Ishikawa (cell line): Measurements from ENCODE around the gene SERPINB6.

ENCODE experiments used
- CEBPB ChIP-seq: IDR thresholded peaks from 2 replicates; pipeline ENCODE4 v1.6.1; 2012
- CREB1 ChIP-seq: IDR thresholded peaks from 2 replicates; pipeline ENCODE4 v1.6.1; 2012; ENCODE audit warnings: low read depth
- EGR1 ChIP-seq: IDR thresholded peaks from 2 replicates; pipeline ENCODE4 v1.6.1; 2012
- EP300 ChIP-seq: IDR thresholded peaks from 2 replicates; pipeline ENCODE4 v1.6.1; 2012; ENCODE audit warnings: borderline replicate concordance
- FOXM1 ChIP-seq: IDR thresholded peaks from 2 replicates; pipeline ENCODE4 v1.6.1; 2012; ENCODE audit warnings: low read depth, borderline replicate concordance
- NFIC ChIP-seq: IDR thresholded peaks from 2 replicates; pipeline ENCODE4 v1.6.1; 2012
- RAD21 ChIP-seq: IDR thresholded peaks from 2 replicates; pipeline ENCODE4 v1.6.1; 2012; ENCODE audit warnings: low read depth
- TAF1 ChIP-seq: IDR thresholded peaks from 2 replicates; pipeline ENCODE4 v1.6.1; 2012; ENCODE audit warnings: low read depth, mild to moderate bottlenecking
- TCF12 ChIP-seq: IDR thresholded peaks from 2 replicates; pipeline ENCODE4 v1.6.1; 2012; ENCODE audit warnings: low read depth
- TEAD4 ChIP-seq: IDR thresholded peaks from 2 replicates; pipeline ENCODE4 v1.6.1; 2012
- YY1 ChIP-seq: IDR thresholded peaks from 2 replicates; pipeline ENCODE4 v1.6.1; 2012; ENCODE audit warnings: low read depth
- ZBTB7A ChIP-seq: IDR thresholded peaks from 2 replicates; pipeline ENCODE4 v1.6.1; 2012; ENCODE audit warnings: low read depth
- TF ChIP-seq, protein P1 (sequence below): IDR thresholded peaks from 2 replicates; pipeline ENCODE4 v1.6.1; 2012
- TF ChIP-seq, protein P2 (sequence below): IDR thresholded peaks from 2 replicates; pipeline ENCODE4 v1.6.1; 2012; ENCODE audit warnings: low read depth, mild to moderate bottlenecking
- TF ChIP-seq, protein P3 (sequence below): IDR thresholded peaks from 2 replicates; pipeline ENCODE4 v1.6.1; 2012

Gene SERPINB6

DNA sequence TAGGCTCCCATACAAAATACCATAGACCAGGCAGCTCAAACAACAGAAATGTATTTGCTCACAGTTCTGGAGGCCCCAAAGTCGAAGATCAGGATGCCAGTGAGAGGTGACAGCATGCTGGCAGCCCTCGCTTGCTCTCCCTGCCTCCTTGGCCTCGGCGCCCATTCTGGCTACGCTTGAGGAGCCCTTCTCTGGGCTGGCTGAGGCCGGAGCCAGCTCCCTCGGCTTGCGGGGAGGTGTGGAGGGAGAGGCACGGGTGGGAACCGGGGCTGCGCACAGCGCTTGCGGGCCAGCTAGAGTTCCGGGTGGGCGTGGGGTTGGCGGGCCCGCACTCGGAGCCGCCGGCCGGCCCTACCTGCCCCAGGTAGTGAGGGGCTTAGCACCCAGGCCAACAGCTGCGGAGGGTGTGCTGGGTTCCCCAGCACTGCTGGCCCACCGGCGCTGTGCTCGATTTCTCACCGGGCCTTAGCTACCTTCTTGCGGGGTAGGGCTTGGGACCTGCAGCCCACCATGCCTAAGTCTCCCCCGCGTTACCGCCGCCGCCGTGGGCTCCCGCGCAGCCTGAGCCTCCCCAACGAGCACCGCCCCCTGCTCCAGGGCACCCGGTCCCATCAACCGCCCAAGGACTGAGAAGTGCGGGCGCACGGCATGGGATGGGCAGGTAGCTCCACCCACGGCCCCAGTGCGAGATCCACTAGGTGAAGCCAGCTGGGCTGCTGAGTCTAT lies 35.6 kb downstream of the SERPINB6 start:
- TF ChIP-seq EGR1: no peak
- no peak for TF ChIP-seq ZBTB7A

DNA sequence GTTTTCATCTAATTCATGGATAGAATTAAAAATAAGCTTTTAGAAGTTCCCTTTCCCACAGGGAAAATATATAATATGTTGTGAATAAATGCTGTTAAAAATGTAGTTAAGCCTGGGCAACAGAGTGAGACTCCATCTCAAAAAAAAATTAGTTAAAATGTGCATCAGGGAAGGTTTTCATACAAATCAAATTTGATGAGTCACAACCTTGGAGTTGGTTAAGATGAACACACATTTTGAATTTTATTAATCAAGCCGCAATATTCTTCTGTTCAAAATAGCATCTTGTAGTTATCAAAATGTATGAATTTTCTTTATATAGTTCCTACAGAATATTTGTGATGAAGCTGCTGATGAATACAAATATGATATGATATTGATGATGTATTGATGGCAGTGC lies 37.3 kb downstream of the SERPINB6 start:
- TF ChIP-seq TAF1 (no peak), RAD21 (no peak), CREB1 (no peak), CEBPB (no peak), TCF12 (no peak), NFIC (no peak), FOXM1 (no peak), EP300 (no peak), ZBTB7A (no peak), EGR1 (no peak), TEAD4 (no peak), YY1 (no peak)
- TF ChIP-seq, protein P1, sequence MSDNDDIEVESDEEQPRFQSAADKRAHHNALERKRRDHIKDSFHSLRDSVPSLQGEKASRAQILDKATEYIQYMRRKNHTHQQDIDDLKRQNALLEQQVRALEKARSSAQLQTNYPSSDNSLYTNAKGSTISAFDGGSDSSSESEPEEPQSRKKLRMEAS: no peak
- TF ChIP-seq, protein P2, sequence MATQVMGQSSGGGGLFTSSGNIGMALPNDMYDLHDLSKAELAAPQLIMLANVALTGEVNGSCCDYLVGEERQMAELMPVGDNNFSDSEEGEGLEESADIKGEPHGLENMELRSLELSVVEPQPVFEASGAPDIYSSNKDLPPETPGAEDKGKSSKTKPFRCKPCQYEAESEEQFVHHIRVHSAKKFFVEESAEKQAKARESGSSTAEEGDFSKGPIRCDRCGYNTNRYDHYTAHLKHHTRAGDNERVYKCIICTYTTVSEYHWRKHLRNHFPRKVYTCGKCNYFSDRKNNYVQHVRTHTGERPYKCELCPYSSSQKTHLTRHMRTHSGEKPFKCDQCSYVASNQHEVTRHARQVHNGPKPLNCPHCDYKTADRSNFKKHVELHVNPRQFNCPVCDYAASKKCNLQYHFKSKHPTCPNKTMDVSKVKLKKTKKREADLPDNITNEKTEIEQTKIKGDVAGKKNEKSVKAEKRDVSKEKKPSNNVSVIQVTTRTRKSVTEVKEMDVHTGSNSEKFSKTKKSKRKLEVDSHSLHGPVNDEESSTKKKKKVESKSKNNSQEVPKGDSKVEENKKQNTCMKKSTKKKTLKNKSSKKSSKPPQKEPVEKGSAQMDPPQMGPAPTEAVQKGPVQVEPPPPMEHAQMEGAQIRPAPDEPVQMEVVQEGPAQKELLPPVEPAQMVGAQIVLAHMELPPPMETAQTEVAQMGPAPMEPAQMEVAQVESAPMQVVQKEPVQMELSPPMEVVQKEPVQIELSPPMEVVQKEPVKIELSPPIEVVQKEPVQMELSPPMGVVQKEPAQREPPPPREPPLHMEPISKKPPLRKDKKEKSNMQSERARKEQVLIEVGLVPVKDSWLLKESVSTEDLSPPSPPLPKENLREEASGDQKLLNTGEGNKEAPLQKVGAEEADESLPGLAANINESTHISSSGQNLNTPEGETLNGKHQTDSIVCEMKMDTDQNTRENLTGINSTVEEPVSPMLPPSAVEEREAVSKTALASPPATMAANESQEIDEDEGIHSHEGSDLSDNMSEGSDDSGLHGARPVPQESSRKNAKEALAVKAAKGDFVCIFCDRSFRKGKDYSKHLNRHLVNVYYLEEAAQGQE: no peak
- TF ChIP-seq, protein P3, sequence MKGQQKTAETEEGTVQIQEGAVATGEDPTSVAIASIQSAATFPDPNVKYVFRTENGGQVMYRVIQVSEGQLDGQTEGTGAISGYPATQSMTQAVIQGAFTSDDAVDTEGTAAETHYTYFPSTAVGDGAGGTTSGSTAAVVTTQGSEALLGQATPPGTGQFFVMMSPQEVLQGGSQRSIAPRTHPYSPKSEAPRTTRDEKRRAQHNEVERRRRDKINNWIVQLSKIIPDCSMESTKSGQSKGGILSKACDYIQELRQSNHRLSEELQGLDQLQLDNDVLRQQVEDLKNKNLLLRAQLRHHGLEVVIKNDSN: no peak

DNA sequence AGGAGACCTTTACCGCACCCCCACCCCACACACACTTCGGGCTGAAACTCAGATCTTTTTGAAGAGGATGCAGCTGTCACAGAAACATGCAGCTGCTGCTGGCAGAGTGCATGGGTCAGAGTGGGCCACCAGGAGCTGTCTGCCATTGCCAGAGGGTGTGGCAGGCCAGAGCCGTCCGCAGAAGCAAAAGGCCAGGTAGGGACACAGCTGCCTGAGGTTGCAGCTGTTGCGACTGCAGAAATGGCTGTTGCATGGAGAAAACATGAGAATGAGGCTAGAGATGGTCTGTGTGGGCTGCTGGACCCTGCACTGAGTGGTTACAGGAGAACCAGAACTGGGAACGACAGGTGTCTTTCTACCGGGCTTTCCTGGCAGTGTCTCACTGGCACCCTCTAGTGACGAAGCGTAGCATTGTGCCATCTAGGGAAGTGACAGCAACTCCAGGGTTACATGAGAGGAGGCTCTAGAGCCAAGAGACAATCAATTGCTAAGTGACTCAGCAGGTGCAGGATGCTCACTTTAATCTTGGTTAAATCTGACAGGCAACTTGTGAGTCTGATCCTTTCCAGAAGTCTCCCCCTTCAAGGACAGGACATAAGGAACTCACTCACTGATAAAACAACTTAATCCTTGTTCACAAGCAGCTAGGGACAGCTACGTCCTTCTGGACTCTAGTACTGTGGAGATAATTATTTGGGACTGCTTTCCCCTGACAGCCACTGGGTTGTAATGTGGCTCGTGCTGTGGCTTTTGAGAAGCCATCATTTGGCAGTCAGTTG lies 39.2 kb downstream of the SERPINB6 start:
- TF ChIP-seq TAF1: no peak
- TF ChIP-seq FOXM1: no peak
- TF ChIP-seq RAD21: peak; percentile 98

DNA sequence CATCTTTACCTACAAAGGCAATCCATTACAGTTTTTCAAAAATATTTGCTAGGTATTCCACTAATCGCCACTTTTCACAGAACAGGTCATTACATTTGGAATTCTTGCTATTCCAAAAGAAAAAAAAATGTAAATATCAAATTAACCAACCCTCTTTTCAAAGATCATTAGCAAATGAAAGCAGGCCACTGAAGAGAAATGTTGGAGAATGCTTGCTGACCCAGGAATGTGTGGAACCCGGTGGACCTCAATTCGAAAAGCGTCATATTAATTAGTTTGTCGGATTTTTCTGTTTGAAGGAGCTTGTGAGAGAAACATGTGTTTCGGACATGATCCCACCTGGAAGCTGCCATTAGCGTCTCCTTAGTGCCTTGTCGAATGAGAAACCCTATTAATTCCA lies 40.3 kb downstream of the SERPINB6 start:
- no peak for TF ChIP-seq CEBPB
- TF ChIP-seq NFIC: no peak
- TF ChIP-seq FOXM1: no peak
- TF ChIP-seq ZBTB7A: no peak
- TF ChIP-seq TCF12: no peak
- no peak for TF ChIP-seq EP300
- no peak for TF ChIP-seq CREB1
- no peak for TF ChIP-seq TEAD4
- TF ChIP-seq, protein P3: no peak
- TF ChIP-seq RAD21: no peak
- TF ChIP-seq, protein P2: no peak
- TF ChIP-seq TAF1: no peak
- no peak for TF ChIP-seq YY1
- TF ChIP-seq EGR1: no peak

DNA sequence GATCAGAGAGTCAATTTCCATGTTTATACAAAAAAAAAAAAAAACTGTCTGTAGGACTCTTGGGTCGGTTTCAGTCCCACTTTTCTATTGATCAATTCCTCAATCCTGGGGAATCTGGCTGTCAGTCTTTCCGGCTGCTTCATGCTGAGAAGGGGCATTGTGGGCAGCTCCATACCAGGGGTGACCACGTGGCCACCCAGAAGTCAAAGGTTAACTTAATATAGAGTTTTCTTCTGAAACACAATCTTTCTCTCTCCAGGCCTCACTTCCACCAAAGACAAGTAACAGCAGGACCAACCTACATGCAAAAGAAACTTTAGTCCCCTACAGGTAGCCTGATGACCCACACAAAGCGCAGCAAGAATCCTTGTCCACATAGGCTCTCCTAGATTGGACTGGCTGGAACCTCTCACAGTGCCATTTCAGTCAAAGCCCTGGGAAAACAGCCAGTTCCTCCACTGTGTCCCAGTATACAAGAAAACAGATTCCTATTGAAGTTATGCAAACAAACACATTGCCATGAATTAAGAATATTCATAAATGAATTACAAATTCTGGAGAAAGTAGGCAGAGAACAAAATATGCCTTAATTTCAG lies 49.7 kb downstream of the SERPINB6 start:
- TF ChIP-seq, protein P3: peak; percentile 22; the same call in 1 of the 2 replicates
- TF ChIP-seq, protein P1: no peak

DNA sequence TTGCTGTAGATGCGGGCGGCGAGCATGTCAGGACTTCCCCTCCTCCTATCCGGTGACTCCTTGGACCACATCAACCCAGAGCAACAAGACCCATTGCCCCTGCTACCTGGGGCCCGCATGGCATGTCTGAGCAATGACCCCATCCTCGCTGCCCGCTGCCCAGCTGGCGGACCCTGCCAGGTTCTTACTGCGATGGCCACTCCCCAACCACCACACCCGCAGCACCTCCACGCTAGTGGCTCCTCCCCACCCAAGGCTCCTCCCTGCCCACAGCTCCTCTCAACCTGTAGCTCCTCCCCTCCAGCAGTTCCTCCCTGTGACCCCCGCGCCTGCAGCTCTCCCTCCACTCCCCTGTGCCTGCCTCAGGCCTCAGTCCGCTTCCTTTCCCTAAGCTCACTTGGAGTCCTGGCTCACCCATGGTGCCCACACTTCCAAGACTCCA lies 50.7 kb downstream of the SERPINB6 start:
- no peak for TF ChIP-seq TAF1
- no peak for TF ChIP-seq FOXM1
- TF ChIP-seq EP300: no peak
- TF ChIP-seq RAD21: no peak
- TF ChIP-seq EGR1: no peak
- TF ChIP-seq YY1: no peak
